Measurements from ENCODE around the gene BMP2K. TPM values are rescaled to one million over a fixed set of nuclear protein-coding genes. Genes with fewer than 3 reads are reported as not detected.

The BMP2K gene
- polyA plus RNA-seq, 1 donor (not counting 4 experiments of a cell fraction or from before 2014, with no cell fraction given), result 35.4 TPM

DNA sequence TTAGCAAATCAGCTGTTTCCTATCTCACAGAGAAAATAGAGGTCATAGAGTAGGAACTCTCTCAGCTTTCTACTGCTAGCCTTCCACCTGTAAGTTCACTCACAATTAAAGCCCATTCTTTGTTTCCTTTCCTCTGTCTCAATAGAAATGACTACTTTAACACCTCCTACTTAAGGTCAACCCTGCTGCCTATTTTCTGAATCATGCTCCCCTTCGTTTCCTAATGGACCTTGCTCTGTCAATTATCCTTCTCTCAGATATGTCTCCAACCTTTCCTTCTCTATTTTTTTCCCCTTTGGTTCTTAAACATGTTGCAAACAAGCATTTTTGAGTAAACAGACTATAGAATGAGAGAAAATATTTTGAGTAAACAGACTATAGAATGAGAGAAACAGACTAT lies 168.2 kb downstream of the BMP2K start:
- FAIRE-seq (no peak), DNase-seq (ENCODE audit: low read depth, low spot score) (no peak)
- no peaks in the 10 kb centered on the region for H3K27me3 ChIP-seq (ENCODE audit: control insufficient read depth, extremely low read depth, insufficient read depth, low read length)
- no peak overlapping the region for H3K9ac ChIP-seq (ENCODE audit: control insufficient read depth, extremely low read depth, insufficient read depth, low read length)
- no peak overlapping the region for H3K4me2 ChIP-seq (ENCODE audit: control insufficient read depth, extremely low read depth, insufficient read depth, low read depth, low read length)
- H3K79me2 ChIP-seq (ENCODE audit: control insufficient read depth, insufficient read depth, low read length), result no peaks in the 10 kb centered on the region
- H3K4me1 ChIP-seq (ENCODE audit: control insufficient read depth, extremely low read depth, insufficient read depth, low read length), result peaks cover 3% of the 10 kb centered on the region
- H3K36me3 ChIP-seq (ENCODE audit: control insufficient read depth in 2 of 2, extremely low read depth in 1 of 2, insufficient read depth in 2 of 2, low read length in 2 of 2), result no peaks in the 10 kb centered on the region
- H4K20me1 ChIP-seq (ENCODE audit: control insufficient read depth, extremely low read depth, insufficient read depth, low read length), result no peaks in the 10 kb centered on the region
- no peak for TF ChIP-seq EZH2 (IDR thresholded peaks at IDR 0.05; ENCODE audit: low read length)
- no peak overlapping the region for H3K4me3 ChIP-seq (ENCODE audit: control insufficient read depth in 2 of 3, extremely low read depth in 1 of 3, insufficient read depth in 2 of 3, low read depth in 1 of 3, low read length in 3 of 3)
- H3K9me1 ChIP-seq (ENCODE audit: control insufficient read depth, extremely low read depth, insufficient read depth, low read length), result peaks cover 3% of the 10 kb centered on the region
- H3K27ac ChIP-seq (ENCODE audit: control insufficient read depth, insufficient read depth, low read length), result no peak overlapping the region
- H2AFZ ChIP-seq (ENCODE audit: control insufficient read depth, low read length), result no peak overlapping the region
- no peaks in the 10 kb centered on the region for H3K9me3 ChIP-seq (ENCODE audit: control insufficient read depth, low read depth, low read length)
- dilution Hi-C loops (cut with MboI; ENCODE audit: extremely low pct_ligation_motif_present, low sequenced_read_pairs), result no loop called here

DNA sequence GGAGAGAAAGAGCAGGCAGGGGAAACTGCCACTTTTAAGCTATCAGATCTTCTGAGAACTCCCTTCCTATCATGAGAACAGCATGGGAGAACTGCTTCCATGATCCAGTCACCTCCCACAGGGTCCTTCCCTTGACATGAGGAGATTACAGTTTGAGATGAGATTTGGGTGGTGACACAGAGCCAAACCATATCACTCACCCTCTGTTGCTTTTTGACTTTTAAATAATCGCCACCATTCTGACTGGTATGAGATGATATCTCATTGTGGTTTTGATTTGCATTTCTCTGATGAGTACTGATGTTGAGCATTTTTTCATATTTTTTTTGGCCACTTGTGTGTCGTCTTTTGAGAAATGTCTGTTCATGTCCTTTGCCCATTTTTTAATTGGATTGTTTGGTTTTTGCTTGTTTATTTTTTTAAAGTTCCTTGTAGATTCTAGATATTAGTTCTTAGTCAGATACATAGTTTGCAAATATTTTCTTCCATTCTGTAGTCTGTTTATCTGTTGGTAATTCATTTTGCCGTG lies 169.6 kb downstream of the BMP2K start:
- H3K9me1 ChIP-seq (ENCODE audit: control insufficient read depth, extremely low read depth, insufficient read depth, low read length), result no peaks in the 10 kb centered on the region
- H3K79me2 ChIP-seq (ENCODE audit: control insufficient read depth, insufficient read depth, low read length), result no peaks in the 10 kb centered on the region
- H2AFZ ChIP-seq (ENCODE audit: control insufficient read depth, low read length), result no peak overlapping the region
- no peaks in the 10 kb centered on the region for H3K9me3 ChIP-seq (ENCODE audit: control insufficient read depth, low read depth, low read length)
- TF ChIP-seq, protein P1, sequence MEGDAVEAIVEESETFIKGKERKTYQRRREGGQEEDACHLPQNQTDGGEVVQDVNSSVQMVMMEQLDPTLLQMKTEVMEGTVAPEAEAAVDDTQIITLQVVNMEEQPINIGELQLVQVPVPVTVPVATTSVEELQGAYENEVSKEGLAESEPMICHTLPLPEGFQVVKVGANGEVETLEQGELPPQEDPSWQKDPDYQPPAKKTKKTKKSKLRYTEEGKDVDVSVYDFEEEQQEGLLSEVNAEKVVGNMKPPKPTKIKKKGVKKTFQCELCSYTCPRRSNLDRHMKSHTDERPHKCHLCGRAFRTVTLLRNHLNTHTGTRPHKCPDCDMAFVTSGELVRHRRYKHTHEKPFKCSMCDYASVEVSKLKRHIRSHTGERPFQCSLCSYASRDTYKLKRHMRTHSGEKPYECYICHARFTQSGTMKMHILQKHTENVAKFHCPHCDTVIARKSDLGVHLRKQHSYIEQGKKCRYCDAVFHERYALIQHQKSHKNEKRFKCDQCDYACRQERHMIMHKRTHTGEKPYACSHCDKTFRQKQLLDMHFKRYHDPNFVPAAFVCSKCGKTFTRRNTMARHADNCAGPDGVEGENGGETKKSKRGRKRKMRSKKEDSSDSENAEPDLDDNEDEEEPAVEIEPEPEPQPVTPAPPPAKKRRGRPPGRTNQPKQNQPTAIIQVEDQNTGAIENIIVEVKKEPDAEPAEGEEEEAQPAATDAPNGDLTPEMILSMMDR (optimal IDR thresholded peaks at IDR 0.05 in 1 of 3, IDR thresholded peaks at IDR 0.05 in 1 of 3, conservative IDR thresholded peaks at IDR 0.05 in 1 of 3; ENCODE audit: extremely low read depth in 1 of 3, insufficient read depth in 2 of 3, low read length in 3 of 3), result no peak
- TF ChIP-seq EZH2 (IDR thresholded peaks at IDR 0.05; ENCODE audit: low read length), result no peak
- no peaks in the 10 kb centered on the region for H4K20me1 ChIP-seq (ENCODE audit: control insufficient read depth, extremely low read depth, insufficient read depth, low read length)
- no peak for DNase-seq (ENCODE audit: low read depth, low spot score)
- FAIRE-seq, result no peak
- no peaks in the 10 kb centered on the region for H3K36me3 ChIP-seq (ENCODE audit: control insufficient read depth in 2 of 2, extremely low read depth in 1 of 2, insufficient read depth in 2 of 2, low read length in 2 of 2)
- H3K9ac ChIP-seq (ENCODE audit: control insufficient read depth, extremely low read depth, insufficient read depth, low read length), result no peak overlapping the region
- no peaks in the 10 kb centered on the region for H3K4me1 ChIP-seq (ENCODE audit: control insufficient read depth, extremely low read depth, insufficient read depth, low read length)
- H3K4me3 ChIP-seq (ENCODE audit: control insufficient read depth in 2 of 3, extremely low read depth in 1 of 3, insufficient read depth in 2 of 3, low read depth in 1 of 3, low read length in 3 of 3), result no peak overlapping the region
- dilution Hi-C loops (cut with MboI; ENCODE audit: extremely low pct_ligation_motif_present, low sequenced_read_pairs), result no loop called here
- no peaks in the 10 kb centered on the region for H3K27me3 ChIP-seq (ENCODE audit: control insufficient read depth, extremely low read depth, insufficient read depth, low read length)
- no peak overlapping the region for H3K4me2 ChIP-seq (ENCODE audit: control insufficient read depth, extremely low read depth, insufficient read depth, low read depth, low read length)
- no peak overlapping the region for H3K27ac ChIP-seq (ENCODE audit: control insufficient read depth, insufficient read depth, low read length)

DNA sequence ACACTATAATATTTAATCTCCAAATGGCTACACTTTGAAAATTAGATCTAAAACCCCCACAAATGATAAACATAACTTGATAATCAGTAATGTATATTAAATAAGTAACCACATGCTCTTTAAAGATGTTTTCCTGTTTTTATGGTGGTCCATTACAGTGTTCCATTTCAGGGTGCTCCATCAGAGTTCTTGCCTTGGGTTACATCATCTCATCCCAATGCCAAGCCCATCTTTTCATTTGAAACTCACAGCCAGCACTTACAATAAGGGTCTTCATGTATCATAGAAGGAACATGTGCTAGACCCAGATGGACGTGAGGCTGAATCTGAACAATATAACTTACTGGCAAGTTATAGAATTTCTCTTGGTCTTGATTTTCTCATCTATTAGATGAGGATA lies 173.6 kb downstream of the BMP2K start:
- H3K36me3 ChIP-seq (ENCODE audit: control insufficient read depth in 2 of 2, extremely low read depth in 1 of 2, insufficient read depth in 2 of 2, low read length in 2 of 2), result no peaks in the 10 kb centered on the region
- no peaks in the 10 kb centered on the region for H3K4me1 ChIP-seq (ENCODE audit: control insufficient read depth, extremely low read depth, insufficient read depth, low read length)
- no peak overlapping the region for H2AFZ ChIP-seq (ENCODE audit: control insufficient read depth, low read length)
- DNase-seq (ENCODE audit: low read depth, low spot score) (no peak), FAIRE-seq (no peak)
- H3K9me1 ChIP-seq (ENCODE audit: control insufficient read depth, extremely low read depth, insufficient read depth, low read length), result no peaks in the 10 kb centered on the region
- no peaks in the 10 kb centered on the region for H3K9me3 ChIP-seq (ENCODE audit: control insufficient read depth, low read depth, low read length)
- H3K4me3 ChIP-seq (ENCODE audit: control insufficient read depth in 2 of 3, extremely low read depth in 1 of 3, insufficient read depth in 2 of 3, low read depth in 1 of 3, low read length in 3 of 3), result no peak overlapping the region
- dilution Hi-C loops (cut with MboI; ENCODE audit: extremely low pct_ligation_motif_present, low sequenced_read_pairs), result no loop called here
- H3K4me2 ChIP-seq (ENCODE audit: control insufficient read depth, extremely low read depth, insufficient read depth, low read depth, low read length), result no peak overlapping the region
- no peaks in the 10 kb centered on the region for H3K27me3 ChIP-seq (ENCODE audit: control insufficient read depth, extremely low read depth, insufficient read depth, low read length)
- TF ChIP-seq, protein P1 (optimal IDR thresholded peaks at IDR 0.05 in 1 of 3, IDR thresholded peaks at IDR 0.05 in 1 of 3, conservative IDR thresholded peaks at IDR 0.05 in 1 of 3; ENCODE audit: extremely low read depth in 1 of 3, insufficient read depth in 2 of 3, low read length in 3 of 3), result no peak
- TF ChIP-seq EZH2 (IDR thresholded peaks at IDR 0.05; ENCODE audit: low read length), result no peak
- no peak overlapping the region for H3K9ac ChIP-seq (ENCODE audit: control insufficient read depth, extremely low read depth, insufficient read depth, low read length)
- H3K27ac ChIP-seq (ENCODE audit: control insufficient read depth, insufficient read depth, low read length), result no peak overlapping the region
- H3K79me2 ChIP-seq (ENCODE audit: control insufficient read depth, insufficient read depth, low read length), result no peaks in the 10 kb centered on the region
- no peaks in the 10 kb centered on the region for H4K20me1 ChIP-seq (ENCODE audit: control insufficient read depth, extremely low read depth, insufficient read depth, low read length)
